ENCODE results near the gene FNDC7.

The FNDC7 gene

DNA sequence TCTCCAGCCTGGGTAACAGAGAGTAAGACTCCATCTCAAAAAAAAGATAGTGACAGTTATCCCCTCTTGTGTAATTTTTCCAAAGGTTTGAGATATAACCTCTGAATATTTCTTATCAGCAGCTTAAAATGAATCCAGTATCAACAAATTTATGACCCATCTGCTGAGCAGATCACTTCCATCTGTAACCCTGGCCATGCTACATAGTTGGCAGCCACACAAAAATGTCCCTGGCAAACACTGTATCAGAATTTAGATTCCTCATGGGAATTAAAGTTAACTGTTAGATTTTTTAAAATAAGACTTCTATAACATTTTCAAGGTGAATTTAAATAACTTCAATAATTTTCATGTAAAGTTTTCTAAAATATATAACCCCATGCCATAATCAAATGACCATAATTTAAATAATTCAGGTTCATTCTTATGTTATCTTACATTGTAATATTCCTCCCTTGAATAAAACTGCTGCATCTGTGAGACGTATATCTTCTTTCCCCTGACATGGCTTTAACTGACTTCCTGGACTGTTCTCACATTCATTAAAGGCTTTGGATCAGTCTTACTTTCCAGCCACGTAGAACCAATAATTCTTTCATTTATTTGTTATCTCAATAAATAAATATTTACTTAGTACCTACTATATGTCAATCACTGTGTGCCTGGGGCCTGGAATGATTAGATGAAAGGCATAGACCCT, 25.9 kb upstream of the FNDC7 start:
- TF ChIP-seq, protein P1, sequence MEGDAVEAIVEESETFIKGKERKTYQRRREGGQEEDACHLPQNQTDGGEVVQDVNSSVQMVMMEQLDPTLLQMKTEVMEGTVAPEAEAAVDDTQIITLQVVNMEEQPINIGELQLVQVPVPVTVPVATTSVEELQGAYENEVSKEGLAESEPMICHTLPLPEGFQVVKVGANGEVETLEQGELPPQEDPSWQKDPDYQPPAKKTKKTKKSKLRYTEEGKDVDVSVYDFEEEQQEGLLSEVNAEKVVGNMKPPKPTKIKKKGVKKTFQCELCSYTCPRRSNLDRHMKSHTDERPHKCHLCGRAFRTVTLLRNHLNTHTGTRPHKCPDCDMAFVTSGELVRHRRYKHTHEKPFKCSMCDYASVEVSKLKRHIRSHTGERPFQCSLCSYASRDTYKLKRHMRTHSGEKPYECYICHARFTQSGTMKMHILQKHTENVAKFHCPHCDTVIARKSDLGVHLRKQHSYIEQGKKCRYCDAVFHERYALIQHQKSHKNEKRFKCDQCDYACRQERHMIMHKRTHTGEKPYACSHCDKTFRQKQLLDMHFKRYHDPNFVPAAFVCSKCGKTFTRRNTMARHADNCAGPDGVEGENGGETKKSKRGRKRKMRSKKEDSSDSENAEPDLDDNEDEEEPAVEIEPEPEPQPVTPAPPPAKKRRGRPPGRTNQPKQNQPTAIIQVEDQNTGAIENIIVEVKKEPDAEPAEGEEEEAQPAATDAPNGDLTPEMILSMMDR (conservative IDR thresholded peaks at IDR 0.05; ENCODE audit: low read length): no peak
- peak; percentile 89 for DNase-seq (ENCODE audit: low read depth)
- no peak overlapping the region for H3K4me3 ChIP-seq (ENCODE audit: low read length)

DNA sequence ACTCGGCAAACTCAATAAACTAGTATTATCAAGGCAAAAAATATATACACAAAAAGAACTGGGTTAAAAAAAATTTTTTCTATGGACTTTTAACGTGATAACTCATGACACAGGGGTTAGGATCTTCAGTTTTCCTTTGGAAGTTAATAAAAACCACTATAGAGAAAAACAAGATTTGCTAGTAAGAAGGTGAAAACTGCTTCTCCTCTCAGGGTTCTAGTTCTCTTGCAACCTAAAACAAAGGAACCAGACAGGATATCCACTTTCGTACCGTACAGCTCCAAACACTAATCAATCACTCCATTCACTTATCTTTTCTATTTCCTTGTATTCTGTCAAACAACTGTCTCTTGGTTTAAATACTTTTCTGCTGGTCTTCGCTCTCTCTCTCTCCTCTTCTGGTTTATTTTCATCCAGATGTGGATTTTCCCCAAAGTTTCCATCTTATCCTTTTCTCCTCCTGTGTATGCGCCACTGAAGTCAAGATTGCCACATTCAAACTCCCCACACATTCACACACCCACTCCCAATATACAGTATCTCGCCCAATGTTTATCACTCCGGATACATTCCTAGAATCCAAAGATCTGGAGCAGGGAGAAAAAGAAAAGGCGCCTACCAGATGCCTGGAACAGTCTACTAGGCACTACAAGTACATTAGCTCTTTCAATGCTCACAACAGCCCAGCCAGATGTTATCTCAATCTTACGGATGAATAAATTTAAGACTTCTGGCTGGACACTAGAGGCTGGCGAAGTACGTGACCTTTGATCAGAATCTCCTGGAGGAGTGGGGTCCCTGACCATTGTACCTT, 21.4 kb upstream of the FNDC7 start:
- DNase-seq (ENCODE audit: low read depth): no peak
- TF ChIP-seq, protein P1 (conservative IDR thresholded peaks at IDR 0.05; ENCODE audit: low read length): no peak
- H3K4me3 ChIP-seq (ENCODE audit: low read length): peak overlapping the region; percentile 86

DNA sequence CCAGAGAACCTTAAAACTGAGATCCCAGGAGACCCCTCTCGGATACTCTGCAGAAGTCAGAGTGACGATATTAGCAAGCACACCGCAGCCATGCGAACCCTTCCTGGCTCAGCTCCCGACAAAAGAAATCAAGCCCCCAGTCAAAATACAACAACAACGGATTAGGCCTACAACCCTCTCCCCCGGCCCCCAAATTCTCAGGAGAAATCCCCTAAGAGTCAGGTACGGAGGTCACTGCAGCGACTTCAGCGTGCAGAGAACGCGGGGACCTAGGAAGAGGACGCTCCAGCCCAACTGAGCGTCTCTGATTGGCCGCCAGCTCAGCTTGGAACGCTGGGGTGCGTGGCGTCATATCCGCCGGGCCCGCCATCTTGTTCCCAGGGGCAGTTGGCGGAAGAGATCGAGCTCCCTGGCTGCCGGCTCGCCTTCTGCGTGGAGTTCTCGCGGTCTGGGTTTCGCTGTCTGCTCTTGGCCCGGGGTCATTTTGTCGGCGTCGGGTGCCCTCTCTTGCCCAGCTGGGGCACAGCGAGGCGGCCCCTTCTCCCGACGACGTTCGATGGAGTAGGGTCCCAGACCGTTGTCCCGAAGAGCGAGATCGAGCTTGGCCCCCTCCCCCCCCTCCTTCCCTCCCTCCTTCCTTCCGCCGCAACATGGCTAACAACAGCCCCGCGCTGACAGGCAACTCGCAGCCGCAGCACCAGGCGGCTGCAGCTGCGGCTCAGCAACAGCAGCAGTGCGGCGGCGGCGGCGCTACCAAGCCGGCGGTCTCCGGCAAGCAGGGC, 20.6 kb upstream of the FNDC7 start, which contains the start of gene PRPF38B:
TSS of gene PRPF38B (plus strand) at position 369 of the 782 bp plus-strand sequence. CDS start at position 651, 282 bp downstream.
- TF ChIP-seq, protein P1 (conservative IDR thresholded peaks at IDR 0.05; ENCODE audit: low read length): no peak
- H3K4me3 ChIP-seq (ENCODE audit: low read length): peak within 1 kb of the TSS; percentile 86
- peak; percentile 87 for DNase-seq (ENCODE audit: low read depth)

DNA sequence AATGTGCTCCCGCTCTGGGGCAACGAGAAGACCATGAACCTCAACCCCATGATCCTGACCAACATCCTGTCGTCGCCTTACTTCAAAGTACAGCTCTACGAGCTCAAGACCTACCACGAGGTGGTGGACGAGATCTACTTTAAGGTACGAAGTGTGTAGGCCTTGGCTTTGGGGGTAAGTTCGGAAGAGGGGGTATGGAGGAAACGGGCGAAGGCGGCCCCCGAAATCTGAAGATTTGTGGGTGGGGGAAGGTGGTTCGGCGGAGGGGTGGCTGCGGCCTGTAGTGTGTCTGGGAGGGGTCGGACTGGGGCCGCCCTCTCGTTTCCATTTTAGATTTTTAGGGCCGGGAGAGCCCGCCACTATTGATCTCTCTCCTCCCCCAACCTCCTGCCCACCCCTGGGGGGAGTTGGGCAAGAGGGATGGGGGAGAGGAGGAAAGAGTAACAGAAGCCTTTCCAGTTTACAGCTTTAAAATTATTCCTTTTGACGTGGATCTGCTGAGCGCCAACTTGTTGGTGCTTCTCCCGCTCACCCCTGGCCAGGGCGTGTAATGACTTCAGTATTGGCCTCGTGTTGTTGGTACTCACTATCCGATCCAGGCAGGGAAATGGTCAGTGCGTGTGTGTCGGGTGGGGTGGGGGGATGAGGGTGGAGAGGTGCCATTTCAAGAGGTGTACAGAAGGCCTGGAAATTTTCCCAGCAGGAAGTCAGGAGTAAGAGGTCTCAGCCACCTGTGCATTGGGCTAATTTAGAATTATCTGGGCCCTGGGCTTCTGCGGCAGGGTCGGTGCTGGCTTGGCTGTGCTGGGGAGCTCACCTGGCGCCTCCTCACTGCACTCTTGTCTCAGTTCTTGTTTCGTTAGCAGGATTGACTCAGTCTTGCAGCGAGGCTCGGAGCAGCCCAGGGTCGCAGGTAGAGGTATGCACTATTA, 19.7 kb upstream of the FNDC7 start:
- DNase-seq (ENCODE audit: low read depth): peak; percentile 69
- TF ChIP-seq, protein P1 (conservative IDR thresholded peaks at IDR 0.05; ENCODE audit: low read length): peak; percentile 39
- peak overlapping the region; percentile 86 for H3K4me3 ChIP-seq (ENCODE audit: low read length)

DNA sequence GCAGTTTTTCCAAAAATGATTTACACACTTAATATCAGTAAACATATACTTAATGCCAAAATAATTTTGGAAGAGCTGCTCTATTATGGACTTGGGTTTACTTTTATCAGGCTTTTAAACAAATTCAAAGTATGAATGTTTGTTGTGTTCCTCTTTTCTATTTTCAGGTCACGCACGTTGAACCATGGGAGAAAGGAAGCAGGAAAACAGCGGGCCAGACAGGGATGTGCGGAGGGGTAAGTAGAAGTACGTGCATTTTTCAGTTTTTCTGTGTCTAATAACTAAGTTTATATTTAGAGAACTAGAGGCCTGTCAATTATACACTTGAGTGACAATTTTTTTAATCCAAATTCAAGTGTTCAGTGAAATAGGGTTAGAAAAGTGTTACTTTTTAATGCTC, 17.2 kb upstream of the FNDC7 start:
- TF ChIP-seq, protein P1 (conservative IDR thresholded peaks at IDR 0.05; ENCODE audit: low read length): no peak
- no peak for DNase-seq (ENCODE audit: low read depth)
- no peak overlapping the region for H3K4me3 ChIP-seq (ENCODE audit: low read length)

Measured in AG10803 (cell line).